ENCODE results near the gene KIAA1755.

Gene KIAA1755

GRCh38 chr20:38164624-38165088 is 95.9 kb downstream of the KIAA1755 start:
- DNase-seq, result no peak

- no peak for DNase-seq
Observed at GRCh38 chr20:38164069-38164468, 96.5 kb downstream of the KIAA1755 start.

- DNase-seq, result no peak
Observed at GRCh38 chr20:38162878-38163875, 97.4 kb downstream of the KIAA1755 start.

GRCh38 chr20:38162149-38162548 is 98.4 kb downstream of the KIAA1755 start:
- DNase-seq, result no peak

- no peak for DNase-seq
Observed at GRCh38 chr20:38161412-38161774, 99.1 kb downstream of the KIAA1755 start.

Data from activated T-cell treated with anti-CD3 and anti-CD28 coated beads, Interleukin-2, amount 50 U/mL, for 1 hour (primary cell).